Trophoblast cell (in vitro differentiated cells and primary cell): ENCODE measurements around the gene PDE4B.
A peak's percentile ranks its signal among the peaks of the same experiment; 100 is the strongest.

Experiments used
- DNase-seq, 2 donors: peaks; one replicate each; pipeline ENCODE4 v3.0.0-alpha.2; 2016
- H2AFZ ChIP-seq: 2 replicates; pipeline ENCODE4 v1.6.1; 2013; ENCODE audit warnings: low read length, moderate library complexity, mild to moderate bottlenecking; ENCODE audit not compliant: insufficient read depth, poor library complexity
- H2AK5ac ChIP-seq: 2 replicates; pipeline ENCODE4 v1.6.1; 2013; ENCODE audit warnings: mild to moderate bottlenecking, low read length
- H2BK120ac ChIP-seq: 2 replicates; pipeline ENCODE4 v1.6.1; 2013; ENCODE audit warnings: low read length, mild to moderate bottlenecking, moderate library complexity; ENCODE audit not compliant: insufficient read depth, poor library complexity
- H2BK12ac ChIP-seq: 2 replicates; pipeline ENCODE4 v1.6.1; 2013; ENCODE audit warnings: mild to moderate bottlenecking, low read length, moderate library complexity
- H2BK5ac ChIP-seq: 2 replicates; pipeline ENCODE4 v1.6.1; 2013; ENCODE audit warnings: low read length, low read depth, moderate library complexity, mild to moderate bottlenecking; ENCODE audit not compliant: poor library complexity
- H3K14ac ChIP-seq: 2 replicates; pipeline ENCODE4 v1.6.1; 2013; ENCODE audit warnings: mild to moderate bottlenecking, low read length
- H3K18ac ChIP-seq: 2 replicates; pipeline ENCODE4 v1.6.1; 2013; ENCODE audit warnings: mild to moderate bottlenecking, low read length
- H3K23ac ChIP-seq: 2 replicates; pipeline ENCODE4 v1.6.1; 2013; ENCODE audit warnings: low read length
- H3K27ac ChIP-seq: 2 replicates; pipeline ENCODE4 v1.5.1; 2013; ENCODE audit warnings: low read depth, mild to moderate bottlenecking, inconsistent platforms, low read length, moderate library complexity
- H3K27me3 ChIP-seq: 2 replicates; pipeline ENCODE4 v1.6.1; 2013; ENCODE audit warnings: inconsistent platforms, mild to moderate bottlenecking, low read length, moderate library complexity; ENCODE audit not compliant: insufficient read depth
- H3K36me3 ChIP-seq, 2 experiments: 1 replicate in 1 of 2; 2 replicates in 1 of 2; pipeline ENCODE4 v1.6.1; 2013; ENCODE audit warnings: low read length in 2 of 2, mild to moderate bottlenecking in 2 of 2, moderate library complexity in 1 of 2; ENCODE audit not compliant: insufficient read depth in 2 of 2, control insufficient read depth in 1 of 2
- H3K4ac ChIP-seq: 2 replicates; pipeline ENCODE4 v1.6.1; 2013; ENCODE audit warnings: low read depth, mild to moderate bottlenecking, low read length, moderate library complexity
- H3K4me1 ChIP-seq, 2 experiments: 1 replicate in 1 of 2; 2 replicates in 1 of 2; pipeline ENCODE4 v1.6.1; 2013; ENCODE audit warnings: low read length in 2 of 2, mild to moderate bottlenecking in 2 of 2, moderate library complexity in 1 of 2; ENCODE audit not compliant: insufficient read depth in 2 of 2, control insufficient read depth in 1 of 2
- H3K4me2 ChIP-seq: 2 replicates; pipeline ENCODE4 v1.6.1; 2013; ENCODE audit warnings: inconsistent platforms, mild to moderate bottlenecking, low read length, moderate library complexity
- H3K4me3 ChIP-seq: 2 replicates; pipeline ENCODE4 v1.5.1; 2013; ENCODE audit warnings: mild to moderate bottlenecking, low read depth, low read length, inconsistent platforms
- H3K79me1 ChIP-seq: one replicate; pipeline ENCODE4 v1.6.1; 2013; ENCODE audit warnings: low read length
- H3K79me2 ChIP-seq: 2 replicates; pipeline ENCODE4 v1.6.1; 2013; ENCODE audit warnings: low read length, mild to moderate bottlenecking; ENCODE audit not compliant: control insufficient read depth, insufficient read depth, poor library complexity
- H3K9ac ChIP-seq: 2 replicates; pipeline ENCODE4 v1.6.1; 2013; ENCODE audit warnings: mild to moderate bottlenecking, low read length
- H3K9me3 ChIP-seq: 2 replicates; pipeline ENCODE4 v1.6.1; 2013; ENCODE audit warnings: low read depth, mild to moderate bottlenecking, control low read depth, inconsistent platforms, low read length; ENCODE audit not compliant: insufficient read depth
- H4K12ac ChIP-seq: 2 replicates; pipeline ENCODE4 v1.6.1; 2013; ENCODE audit warnings: low read depth, mild to moderate bottlenecking, low read length, moderate library complexity
- H4K8ac ChIP-seq: 2 replicates; pipeline ENCODE4 v1.6.1; 2013; ENCODE audit warnings: low read depth, mild to moderate bottlenecking, low read length, moderate library complexity
- H4K91ac ChIP-seq: one replicate; pipeline ENCODE4 v1.6.1; 2013; ENCODE audit warnings: low read depth, mild to moderate bottlenecking, low read length, moderate library complexity
- WGBS: extraction: QIAGEN DNeasy Blood & Tissue Kit; methylation state at CpG from one replicate; pipeline ENCODE4 v1.1.7; 2013; ENCODE audit warnings: missing lambda C conversion rate; ENCODE audit not compliant: insufficient read length, insufficient coverage; ENCODE audit errors: extremely low coverage; 5-methylcytosine and 5-hydroxymethylcytosine counted together

Gene PDE4B

GRCh38 chr1:65971547-65971946 is 178.9 kb downstream of the PDE4B start:
- Histone ChIP-seq H4K91ac (no peak overlapping the region), H2AK5ac (no peak overlapping the region), H3K36me3 (no peaks in the 10 kb centered on the region), H3K14ac (no peak overlapping the region), H2AFZ (no peak overlapping the region), H2BK5ac (no peak overlapping the region), H3K4me2 (no peak overlapping the region), H3K23ac (no peak overlapping the region), H3K9me3 (peaks cover 8% of the 10 kb centered on the region), H3K79me2 (no peaks in the 10 kb centered on the region), H4K12ac (no peak overlapping the region), H3K4me1 (no peaks in the 10 kb centered on the region), H3K4me3 (no peak overlapping the region), H3K9ac (no peak overlapping the region), H4K8ac (no peak overlapping the region), H2BK120ac (no peak overlapping the region), H3K18ac (no peak overlapping the region), H2BK12ac (no peak overlapping the region), H3K27me3 (no peaks in the 10 kb centered on the region), H3K27ac (no peak overlapping the region), H3K4ac (no peak overlapping the region), H3K79me1 (no peaks in the 10 kb centered on the region)
- WGBS = no CpG with 5 or more reads among the region's 2 CpGs
- peak in 1 of 2 donors; percentile 72 for DNase-seq

- no peak overlapping the region for H2AFZ ChIP-seq
- H4K91ac ChIP-seq = no peak overlapping the region
- no peak overlapping the region for H3K18ac ChIP-seq
- H3K36me3 ChIP-seq = no peaks in the 10 kb centered on the region
- no peak overlapping the region for H2BK5ac ChIP-seq
- no peak overlapping the region for H3K4me3 ChIP-seq
- H2BK120ac ChIP-seq = no peak overlapping the region
- no CpG with 5 or more reads among the region's 1 CpG for WGBS
- peaks cover 8% of the 10 kb centered on the region for H3K9me3 ChIP-seq
- H3K4ac ChIP-seq = no peak overlapping the region
- H3K27me3 ChIP-seq = no peaks in the 10 kb centered on the region
- H3K4me2 ChIP-seq = no peak overlapping the region
- H4K12ac ChIP-seq = no peak overlapping the region
- no peak overlapping the region for H2BK12ac ChIP-seq
- no peaks in the 10 kb centered on the region for H3K79me2 ChIP-seq
- H3K9ac ChIP-seq = no peak overlapping the region
- H3K4me1 ChIP-seq = no peaks in the 10 kb centered on the region
- no peak overlapping the region for H2AK5ac ChIP-seq
- no peak overlapping the region for H3K23ac ChIP-seq
- no peak overlapping the region for H3K14ac ChIP-seq
- no peak overlapping the region for H3K27ac ChIP-seq
- no peaks in the 10 kb centered on the region for H3K79me1 ChIP-seq
- no peak overlapping the region for H4K8ac ChIP-seq
- DNase-seq = no peak
Observed at GRCh38 chr1:65975708-65976107, 183.0 kb downstream of the PDE4B start.

- H3K14ac ChIP-seq = no peak overlapping the region
- no peak overlapping the region for H3K23ac ChIP-seq
- DNase-seq = no peak
- H3K36me3 ChIP-seq = no peaks in the 10 kb centered on the region
- H3K9ac ChIP-seq = no peak overlapping the region
- no peak overlapping the region for H4K91ac ChIP-seq
- no peak overlapping the region for H4K8ac ChIP-seq
- no peak overlapping the region for H3K27ac ChIP-seq
- no peak overlapping the region for H3K4me3 ChIP-seq
- no peak overlapping the region for H2AFZ ChIP-seq
- H3K4me1 ChIP-seq = no peaks in the 10 kb centered on the region
- H2BK5ac ChIP-seq = no peak overlapping the region
- peaks cover 8% of the 10 kb centered on the region for H3K9me3 ChIP-seq
- no peak overlapping the region for H3K4ac ChIP-seq
- H3K79me1 ChIP-seq = no peaks in the 10 kb centered on the region
- no peak overlapping the region for H2BK120ac ChIP-seq
- H4K12ac ChIP-seq = no peak overlapping the region
- H3K4me2 ChIP-seq = no peak overlapping the region
- no peaks in the 10 kb centered on the region for H3K79me2 ChIP-seq
- no CpG with 5 or more reads among the region's 7 CpGs for WGBS
- H2AK5ac ChIP-seq = no peak overlapping the region
- H2BK12ac ChIP-seq = no peak overlapping the region
- no peak overlapping the region for H3K18ac ChIP-seq
- no peaks in the 10 kb centered on the region for H3K27me3 ChIP-seq
Observed at GRCh38 chr1:65979136-65980044, 186.7 kb downstream of the PDE4B start.

GRCh38 chr1:65980237-65980636 is 187.5 kb downstream of the PDE4B start:
- Histone ChIP-seq H2BK12ac (no peak overlapping the region), H3K27ac (no peak overlapping the region), H4K12ac (no peak overlapping the region), H3K36me3 (no peaks in the 10 kb centered on the region), H3K9me3 (peaks cover 8% of the 10 kb centered on the region), H3K9ac (no peak overlapping the region), H3K4ac (no peak overlapping the region), H3K4me1 (no peaks in the 10 kb centered on the region), H3K4me3 (no peak overlapping the region), H2BK120ac (no peak overlapping the region), H3K79me1 (no peaks in the 10 kb centered on the region), H3K18ac (no peak overlapping the region), H3K4me2 (no peak overlapping the region), H4K91ac (no peak overlapping the region), H4K8ac (no peak overlapping the region), H2AFZ (no peak overlapping the region), H3K27me3 (no peaks in the 10 kb centered on the region), H3K23ac (no peak overlapping the region), H3K79me2 (no peaks in the 10 kb centered on the region), H2BK5ac (no peak overlapping the region), H2AK5ac (no peak overlapping the region), H3K14ac (no peak overlapping the region)
- DNase-seq = no peak
- WGBS = no CpG with 5 or more reads among the region's 2 CpGs
